CD4-positive, alpha-beta T cell treated with Interleukin-4 for 1 hour (primary cell): ENCODE data around the gene SLCO2A1.

Experiments
- DNase-seq, 2 donors: peaks; one replicate each; pipeline ENCODE4 v3.0.0-alpha.2; 2020 to 2022

SLCO2A1 gene

GRCh38 chr3:133894353-133895207 lies 135.1 kb downstream of the SLCO2A1 start:
- no peak for DNase-seq

- no peak for DNase-seq
These were observed 135.9 kb downstream of the SLCO2A1 start for GRCh38 chr3:133893683-133894352.

GRCh38 chr3:133892541-133893231 lies 137.0 kb downstream of the SLCO2A1 start:
- no peak for DNase-seq

- no peak for DNase-seq
These were observed 137.9 kb downstream of the SLCO2A1 start for GRCh38 chr3:133891662-133892378.

- DNase-seq, result no peak
These were observed 138.6 kb downstream of the SLCO2A1 start for GRCh38 chr3:133890972-133891644.

GRCh38 chr3:133890037-133890436 lies 139.7 kb downstream of the SLCO2A1 start:
- DNase-seq, result no peak

GRCh38 chr3:133888726-133889340 lies 140.9 kb downstream of the SLCO2A1 start:
- no peak for DNase-seq

GRCh38 chr3:133887803-133888703 lies 141.7 kb downstream of the SLCO2A1 start:
- DNase-seq, result no peak

GRCh38 chr3:133887074-133887802 lies 142.5 kb downstream of the SLCO2A1 start:
- DNase-seq, result no peak

- no peak for DNase-seq
These were observed 143.5 kb downstream of the SLCO2A1 start for GRCh38 chr3:133886031-133886722.

GRCh38 chr3:133884887-133885711 lies 144.6 kb downstream of the SLCO2A1 start:
- DNase-seq, result no peak

- no peak for DNase-seq
These were observed 145.5 kb downstream of the SLCO2A1 start for GRCh38 chr3:133884054-133884886.

GRCh38 chr3:133883641-133884040 lies 146.1 kb downstream of the SLCO2A1 start:
- no peak for DNase-seq

- DNase-seq, result no peak
These were observed 146.6 kb downstream of the SLCO2A1 start for GRCh38 chr3:133882986-133883586.

- DNase-seq, result peak in 1 of 2 donors; percentile 10
These were observed 147.5 kb downstream of the SLCO2A1 start for GRCh38 chr3:133881939-133882825.

GRCh38 chr3:133881492-133881891 lies 148.2 kb downstream of the SLCO2A1 start:
- no peak for DNase-seq
